NCI-H1694 treated with DMSO at 0.1 percent for 48 hours (cell line): ENCODE data around the gene MMEL1.
A peak's percentile ranks its signal among the peaks of the same experiment; 100 is the strongest.
"Not testable (repeated sequence)": the region's sequence is repeated elsewhere in the genome, so short reads cannot be mapped to it uniquely, and the experiment has no call there.

ENCODE experiments used
- DNase-seq: peaks from one replicate; lab custom pipeline; 2025; lab: John Stamatoyannopoulos, UW

MMEL1 gene

DNA sequence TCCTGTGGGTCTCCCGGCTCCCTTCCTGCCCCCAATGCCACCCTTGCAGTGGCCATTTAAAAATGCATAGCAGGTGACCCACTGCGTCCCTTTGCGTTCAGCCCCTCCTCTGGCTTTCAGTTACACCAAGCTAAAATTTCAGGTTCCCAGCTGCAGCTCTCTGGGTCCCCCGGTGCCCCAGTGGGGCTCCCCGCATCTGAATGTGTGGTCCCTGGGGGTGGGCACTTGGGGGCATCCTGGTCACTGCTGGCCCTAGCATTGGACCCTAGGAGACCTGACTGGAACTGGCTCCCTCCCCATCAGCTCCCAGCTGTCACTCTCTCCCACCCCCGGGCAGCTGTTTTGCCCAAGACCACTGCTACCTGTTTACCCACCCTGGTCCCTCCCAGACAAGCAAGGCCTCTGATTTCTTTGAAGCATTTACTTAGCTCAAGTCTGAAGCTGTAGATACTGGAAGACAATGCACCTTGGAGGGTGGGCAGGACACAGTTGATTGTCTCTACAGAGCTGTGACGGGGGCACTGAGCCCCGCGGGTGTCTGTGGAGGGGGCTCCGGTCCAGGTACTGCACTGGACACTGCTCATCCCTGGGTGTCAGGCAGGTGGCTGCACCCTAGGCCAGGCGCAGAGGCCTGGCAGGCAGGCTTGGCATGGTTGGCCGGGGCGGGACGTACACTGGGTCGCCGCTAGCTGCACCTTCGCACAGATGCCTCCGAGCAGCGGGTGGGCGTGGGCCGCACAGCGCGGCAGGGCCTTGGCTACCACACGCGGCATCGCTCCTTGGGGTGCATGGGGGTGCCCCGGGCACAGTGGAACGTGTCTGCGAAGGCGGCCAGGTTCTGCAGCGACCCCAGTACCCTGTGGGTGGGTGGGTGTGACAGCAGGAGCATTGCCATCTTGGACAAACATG, 42.3 kb downstream of the MMEL1 start:
- DNase-seq: no peak

DNA sequence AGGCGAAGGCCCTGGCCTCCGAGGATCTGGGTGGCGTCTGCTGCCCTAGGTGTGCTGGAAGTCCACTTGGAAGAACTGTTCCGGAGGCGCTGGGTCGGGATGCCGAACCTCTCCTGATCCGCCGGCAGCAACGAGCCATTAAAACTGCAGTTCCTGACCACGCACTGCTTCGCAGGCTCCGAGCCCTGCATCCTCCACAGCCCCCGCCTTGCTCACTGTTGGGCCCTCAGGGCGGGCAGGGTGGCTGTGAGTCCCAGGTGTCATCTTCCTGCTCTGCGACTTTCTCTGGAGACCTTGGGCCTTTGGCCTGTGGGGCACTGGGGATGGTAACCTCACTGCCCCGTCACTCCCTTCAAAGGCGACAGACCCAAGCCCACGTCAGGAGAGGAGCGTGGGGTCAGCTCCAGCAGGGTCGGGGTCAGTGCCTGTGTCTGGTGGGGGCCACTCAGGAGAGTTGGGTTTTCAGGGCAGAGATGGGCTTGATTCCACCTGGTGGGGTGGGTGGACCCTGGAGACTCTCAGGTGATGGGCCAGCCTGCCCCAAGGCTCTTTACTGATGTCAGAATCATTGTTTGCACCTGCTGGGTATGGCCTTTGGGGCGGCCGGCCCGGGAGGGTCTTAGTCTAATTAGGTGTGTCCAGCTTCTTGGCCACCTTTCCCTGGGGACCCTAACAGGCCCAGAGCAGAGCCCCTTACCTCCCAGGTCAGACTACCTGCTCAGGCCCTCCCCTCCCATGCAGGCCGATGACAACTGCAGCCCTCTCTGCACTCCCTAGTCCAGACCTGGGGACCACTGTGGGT, 43.2 kb downstream of the MMEL1 start:
- DNase-seq: no peak

DNA sequence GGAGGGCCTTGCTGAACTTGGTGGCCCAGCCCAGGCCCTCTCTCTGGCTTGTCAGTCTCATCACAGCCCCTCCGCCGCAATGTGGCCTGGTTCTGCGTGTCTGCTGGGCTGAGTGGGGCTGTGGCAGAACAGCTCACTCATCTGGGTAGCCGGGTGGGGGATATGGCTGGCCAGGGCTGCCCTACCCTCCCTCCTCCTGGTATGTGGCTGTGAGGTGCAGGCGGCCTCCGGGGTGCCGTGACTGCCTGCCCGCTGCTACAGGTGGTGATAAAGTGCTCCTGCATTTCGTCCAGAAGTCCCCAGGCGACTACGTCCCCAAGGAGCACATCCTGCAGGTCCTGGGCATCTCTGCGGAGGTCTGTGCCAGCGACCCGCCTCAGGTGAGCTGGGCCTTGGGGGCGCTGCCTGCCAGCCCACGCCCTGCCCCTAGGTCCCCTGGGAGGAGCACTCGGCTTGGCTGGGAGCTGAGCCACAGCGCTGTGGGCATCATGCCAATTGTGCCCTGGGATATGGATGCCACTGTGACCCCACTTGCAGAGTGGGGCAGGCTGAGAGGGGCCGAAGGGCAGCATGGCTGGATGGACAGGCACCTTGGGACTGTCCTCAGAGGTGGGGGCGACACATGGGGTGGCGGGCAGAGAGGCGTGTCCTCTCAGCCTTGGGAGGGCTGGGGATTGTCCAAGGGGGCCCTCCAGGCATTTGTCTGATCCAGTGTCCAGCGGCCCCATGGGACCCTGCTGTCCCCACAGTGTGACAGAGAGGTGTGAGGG, 44.0 kb downstream of the MMEL1 start:
- DNase-seq: no peak

DNA sequence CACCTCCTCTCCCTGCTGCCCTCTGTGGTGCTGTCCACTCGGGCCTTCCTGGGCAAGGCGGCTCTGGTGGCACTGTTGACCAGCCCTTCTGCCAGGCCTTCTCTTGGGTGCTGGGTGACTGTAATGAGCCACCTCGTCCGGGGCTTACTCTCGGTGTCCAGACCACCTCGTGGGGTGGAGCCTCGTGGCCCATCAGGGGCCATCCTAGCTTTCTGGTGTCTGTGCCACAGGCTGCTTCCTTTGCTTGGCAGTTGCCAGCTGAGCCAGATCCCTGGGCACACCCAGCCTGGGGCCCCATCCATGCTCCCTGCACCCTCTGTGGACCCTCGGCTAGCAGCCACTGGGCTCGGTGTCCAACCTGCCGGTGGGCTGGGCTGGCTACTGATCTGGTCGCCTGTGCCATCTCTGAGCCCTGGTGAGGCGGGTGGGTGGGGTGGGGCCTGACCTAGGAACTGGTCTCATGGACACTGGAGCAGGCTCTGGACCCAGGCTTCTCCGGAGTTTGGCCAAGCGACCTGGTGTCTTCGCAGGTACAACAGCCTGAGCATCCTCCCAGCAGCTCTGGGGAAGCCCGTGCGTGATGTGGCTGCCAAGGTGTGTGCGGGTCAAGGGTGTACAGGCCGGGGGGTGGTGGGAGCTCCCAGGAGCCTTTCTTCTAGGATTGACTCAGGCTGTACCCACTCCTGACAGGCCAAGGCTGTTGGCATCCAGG, 44.8 kb downstream of the MMEL1 start:
- DNase-seq: no peak

DNA sequence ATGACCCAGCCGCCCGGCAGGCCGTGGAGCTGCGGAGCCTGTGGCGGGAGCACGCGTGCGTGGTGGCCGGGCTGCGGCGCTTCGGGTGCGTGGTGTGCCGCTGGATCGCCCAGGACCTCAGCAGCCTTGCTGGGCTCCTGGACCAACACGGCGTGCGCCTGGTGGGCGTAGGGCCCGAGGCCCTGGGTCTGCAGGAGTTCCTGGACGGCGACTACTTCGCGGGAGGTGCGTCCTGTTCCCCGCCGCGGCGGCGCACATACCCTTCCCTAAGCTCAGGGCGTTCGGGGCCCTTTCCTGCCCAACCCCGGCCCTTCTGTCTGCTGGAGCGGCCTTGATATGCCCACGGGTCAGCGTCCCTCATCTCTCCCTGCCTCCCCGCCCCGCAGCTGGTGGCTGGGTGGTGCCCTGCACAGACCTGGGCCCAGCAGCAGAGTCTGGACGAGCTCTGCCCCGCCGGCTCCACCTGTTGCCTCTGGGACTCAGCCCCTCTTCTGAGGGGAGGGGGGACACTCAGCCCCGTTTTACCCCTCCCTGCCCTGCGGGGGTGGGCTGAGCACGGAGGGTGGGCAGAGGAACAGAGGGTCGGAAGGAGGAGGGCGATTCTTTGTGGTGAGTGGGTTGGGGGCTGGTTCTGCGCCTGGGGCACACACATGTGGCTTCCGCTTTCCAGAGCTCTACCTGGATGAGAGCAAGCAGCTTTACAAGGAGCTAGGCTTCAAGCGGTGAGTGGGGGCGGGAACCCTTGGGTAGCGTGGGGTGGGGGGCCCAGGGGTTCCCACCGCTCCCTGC, 45.6 kb downstream of the MMEL1 start:
- DNase-seq: no peak

DNA sequence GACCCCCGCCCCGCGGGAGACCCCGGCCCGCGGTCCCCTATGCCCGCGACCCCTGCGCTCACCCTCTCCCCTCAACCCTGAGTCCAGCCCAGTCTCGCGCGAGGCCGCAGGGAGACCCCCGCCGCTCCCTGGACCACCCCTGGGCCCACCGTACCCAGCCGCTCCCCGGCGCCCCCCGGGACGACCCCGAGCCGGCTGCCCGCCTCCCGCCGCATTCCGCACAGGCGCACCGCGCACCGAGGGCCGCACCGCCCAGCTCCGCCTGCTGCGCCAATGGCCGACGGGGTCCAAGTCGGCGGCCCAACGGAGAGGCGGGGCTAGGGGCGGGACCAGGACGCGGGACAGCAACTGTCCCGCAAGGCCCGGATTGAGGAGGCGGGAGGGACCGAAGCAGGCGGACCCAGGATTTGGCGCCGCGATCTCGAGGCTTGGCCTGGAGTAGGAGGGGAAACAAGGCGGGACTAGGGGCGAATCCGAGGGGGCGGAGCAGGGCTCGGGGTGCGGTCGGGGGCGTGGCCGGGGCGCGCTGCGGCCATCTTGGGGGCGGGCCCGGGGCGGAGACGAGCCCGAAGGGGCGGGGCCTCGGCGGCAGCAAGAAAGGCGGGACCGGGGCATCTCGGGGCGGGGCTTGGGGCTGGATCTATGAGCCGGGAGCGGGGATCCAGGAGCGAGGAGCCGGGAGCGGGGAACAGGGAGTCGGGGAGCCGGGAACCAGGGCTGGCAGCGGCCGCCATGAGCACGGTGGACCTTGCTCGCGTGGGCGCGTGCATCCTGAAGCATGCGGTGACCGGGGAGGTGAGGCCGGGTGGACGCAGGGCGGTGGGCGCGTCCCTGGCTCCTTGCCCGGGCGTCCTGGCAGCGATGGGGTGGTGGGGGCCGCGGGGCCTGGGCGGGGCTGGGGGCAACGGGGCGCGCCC, 46.4 kb downstream of the MMEL1 start, which contains the start of gene PRXL2B:
Gene PRXL2B (plus strand): TSS at position 624 of the 917 bp plus-strand sequence. CDS start 109 bp downstream, at position 733.
- DNase-seq: peak; percentile 87

DNA sequence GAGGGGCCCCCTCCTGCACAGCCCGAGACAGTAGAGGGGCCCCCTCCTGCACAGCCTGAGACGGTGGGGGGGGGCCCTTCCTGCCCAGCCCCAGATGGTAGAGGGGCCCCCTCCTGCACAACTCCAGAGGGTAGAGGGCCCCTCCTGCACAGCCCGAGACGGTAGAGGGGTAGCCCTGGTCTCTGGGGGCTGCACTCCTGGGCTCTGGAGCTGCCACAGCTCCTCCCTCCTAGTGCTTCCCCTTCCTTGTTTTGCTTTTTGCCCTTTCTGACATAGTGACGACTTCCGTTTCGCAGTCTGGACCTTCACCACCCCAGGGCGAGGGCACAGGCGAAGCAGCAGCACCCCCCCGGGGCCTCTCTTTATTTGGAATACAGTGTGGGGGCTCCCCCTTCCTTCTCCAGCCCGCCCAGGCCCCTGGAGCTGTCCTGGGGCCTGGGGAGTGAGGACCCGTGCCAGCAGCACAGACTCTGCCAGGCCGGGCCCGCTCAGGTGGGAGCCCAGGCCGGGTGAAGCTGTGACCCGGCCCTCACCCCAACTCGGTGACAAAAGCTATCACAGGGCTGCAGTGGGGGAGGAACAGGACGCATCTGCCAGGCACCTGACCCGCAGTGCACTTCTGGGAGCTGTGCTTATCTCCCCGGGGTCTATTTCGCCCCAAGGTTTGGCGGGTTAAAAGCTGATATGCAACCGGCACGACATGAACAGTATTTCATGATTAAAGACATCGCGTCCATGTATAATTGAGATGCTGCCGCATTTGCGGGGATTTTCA, 47.3 kb downstream of the MMEL1 start:
- DNase-seq: peak; percentile 7

DNA sequence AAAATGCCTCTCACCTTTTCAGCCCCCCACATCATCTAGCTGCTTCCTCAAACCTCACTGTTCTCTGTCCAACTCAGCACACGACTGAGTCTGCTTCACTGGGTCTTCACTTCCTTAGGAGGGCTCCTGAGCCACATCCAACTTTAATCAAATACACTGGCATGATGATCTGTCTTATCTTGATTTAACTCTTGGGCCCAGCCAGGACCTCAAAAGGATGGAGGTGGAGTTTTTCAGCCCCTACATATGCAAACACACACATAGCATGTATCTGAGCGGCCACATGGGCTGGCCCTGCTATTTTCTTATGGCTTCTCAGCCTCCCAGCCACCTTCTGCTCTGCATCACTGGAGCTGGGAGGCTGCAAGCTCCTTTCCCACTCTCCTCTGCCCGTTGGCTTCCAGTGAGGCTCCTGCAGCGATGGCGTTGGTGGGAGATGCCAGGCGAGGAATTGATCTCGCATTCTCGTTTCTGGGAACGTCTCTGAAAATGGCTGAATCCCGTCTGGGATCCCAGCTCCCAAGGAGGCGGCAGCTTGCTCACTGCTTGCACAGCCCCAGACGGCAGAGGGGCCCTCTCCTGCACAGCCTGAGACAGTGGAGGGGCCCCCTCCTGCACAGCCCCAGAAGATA, 48.0 kb downstream of the MMEL1 start:
- no peak for DNase-seq

DNA sequence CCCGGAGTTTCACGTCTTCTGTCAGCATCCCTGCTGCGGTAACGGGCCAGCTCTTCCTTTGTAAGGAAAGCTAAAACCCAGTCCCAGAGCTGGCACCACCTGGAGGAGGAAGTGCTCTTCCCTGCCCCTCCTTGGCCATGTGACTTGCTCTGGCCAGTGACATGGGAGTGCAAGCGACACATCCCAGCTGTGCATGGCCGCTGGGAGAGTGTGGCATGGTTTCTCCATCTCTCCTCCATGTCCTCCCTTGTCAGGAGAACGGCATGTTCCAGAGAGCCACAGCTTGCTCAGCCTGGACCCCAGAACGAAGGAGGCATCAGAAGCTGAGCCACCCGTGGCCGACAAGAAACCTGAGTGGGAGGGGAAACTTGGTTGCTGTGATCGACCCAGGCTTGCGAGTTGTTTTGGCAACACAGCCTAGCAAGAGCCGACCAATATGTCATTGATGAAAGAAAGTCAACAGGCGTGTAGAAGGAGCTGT, 48.9 kb downstream of the MMEL1 start:
- DNase-seq: no peak

DNA sequence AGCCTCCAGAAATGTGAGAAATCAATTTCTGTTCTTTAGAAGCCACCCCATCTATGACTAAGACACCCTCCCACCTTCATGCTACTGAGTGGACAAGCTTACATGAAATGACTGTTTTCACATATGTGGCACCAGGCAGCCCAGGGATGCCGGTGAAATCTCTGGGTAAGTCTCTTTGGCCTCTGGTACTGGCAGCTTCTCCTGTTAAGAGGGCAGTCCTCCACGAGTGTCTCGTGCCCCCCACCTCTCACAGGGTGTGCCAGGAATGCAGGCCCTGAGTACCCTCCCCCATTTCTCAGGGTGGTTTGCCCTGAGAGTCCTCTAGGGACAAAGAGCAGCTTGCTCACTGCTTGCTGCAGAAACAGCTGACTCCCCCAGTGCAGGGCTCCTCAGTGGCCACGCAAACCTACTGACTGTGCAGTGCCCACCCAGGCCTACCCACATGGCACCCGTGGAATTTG, 49.5 kb downstream of the MMEL1 start:
- DNase-seq: no peak

DNA sequence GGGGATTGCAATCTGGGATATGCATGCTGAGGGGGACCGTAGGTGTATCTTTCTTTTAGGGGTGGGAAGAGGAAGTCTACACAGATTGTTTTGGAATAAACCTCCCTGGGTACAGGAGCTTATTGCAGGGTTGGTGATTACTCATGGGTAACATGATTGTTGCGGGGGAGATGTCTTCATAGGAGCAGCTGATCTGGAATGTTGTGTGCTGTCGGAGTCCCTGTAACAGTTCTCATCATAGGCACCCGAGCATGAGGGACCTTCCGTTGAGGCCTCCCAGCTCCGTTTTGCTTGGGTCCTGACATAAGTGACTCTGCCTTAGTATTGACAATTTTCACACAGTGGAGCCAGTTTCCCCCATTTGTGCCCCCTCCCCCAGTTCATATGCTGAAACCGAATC, 50.4 kb downstream of the MMEL1 start:
- no peak for DNase-seq

DNA sequence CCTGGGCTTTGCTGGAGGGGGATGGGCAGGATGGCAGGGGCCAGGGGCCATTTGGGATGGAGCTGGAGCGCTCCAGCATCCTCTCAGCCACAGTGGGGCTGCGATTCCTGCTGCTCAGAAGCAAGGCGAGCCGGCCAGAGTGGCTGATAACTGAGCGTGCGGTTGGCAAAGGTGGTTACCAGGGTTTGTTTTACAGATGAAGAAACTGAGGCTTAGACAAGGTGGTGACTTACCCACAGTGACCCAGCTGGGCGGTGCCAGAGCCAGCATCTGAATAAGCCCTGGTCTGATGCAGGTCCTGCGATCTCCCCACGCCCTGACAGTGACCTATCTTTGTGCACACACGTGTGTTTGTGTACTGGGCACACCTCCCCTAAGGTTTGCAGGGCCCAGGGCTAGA, 52.1 kb downstream of the MMEL1 start:
- no peak for DNase-seq

DNA sequence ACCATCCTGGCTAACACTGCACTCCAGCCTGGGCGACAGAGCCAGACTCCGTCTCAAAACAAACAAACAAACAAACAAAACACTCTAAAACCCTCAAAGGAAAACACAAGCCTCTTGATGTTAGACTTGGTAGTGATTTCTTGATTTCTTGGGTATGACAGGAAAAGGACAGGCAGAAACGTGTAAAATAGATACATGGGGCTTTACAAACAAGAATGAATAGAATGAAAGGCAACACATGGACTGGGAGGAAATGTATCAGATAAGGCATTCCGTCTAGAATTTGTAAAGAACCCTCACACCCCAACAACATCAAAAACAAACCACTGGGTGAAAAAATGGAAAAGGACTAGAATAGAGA, 54.1 kb downstream of the MMEL1 start:
- DNase-seq: no peak

DNA sequence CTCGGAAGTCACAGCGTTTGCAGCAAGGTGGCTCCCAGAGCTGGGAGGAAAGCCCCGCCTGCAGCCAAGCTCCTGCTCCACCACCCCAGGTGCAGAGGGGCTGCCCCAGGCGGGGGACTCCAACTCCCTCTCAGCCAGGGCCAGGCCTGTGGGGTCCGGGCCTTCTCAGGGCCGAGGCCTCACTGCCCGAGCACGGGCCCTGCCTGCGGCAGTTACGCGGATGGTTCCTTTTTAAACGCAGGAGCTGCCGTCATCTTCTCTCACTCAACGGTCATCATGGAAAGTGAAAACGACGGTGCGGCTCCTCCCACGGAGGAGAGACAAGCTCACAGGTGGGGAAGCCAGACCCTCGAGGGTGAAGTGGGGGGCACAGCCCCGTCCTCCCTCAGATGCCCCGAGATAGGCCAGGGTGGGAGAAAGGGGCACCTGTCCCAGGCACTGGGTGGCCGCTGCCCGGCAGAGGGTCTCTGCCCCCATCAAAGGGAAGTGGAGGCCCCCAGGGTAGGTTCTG, 55.2 kb downstream of the MMEL1 start:
- DNase-seq: not testable (repeated sequence)

DNA sequence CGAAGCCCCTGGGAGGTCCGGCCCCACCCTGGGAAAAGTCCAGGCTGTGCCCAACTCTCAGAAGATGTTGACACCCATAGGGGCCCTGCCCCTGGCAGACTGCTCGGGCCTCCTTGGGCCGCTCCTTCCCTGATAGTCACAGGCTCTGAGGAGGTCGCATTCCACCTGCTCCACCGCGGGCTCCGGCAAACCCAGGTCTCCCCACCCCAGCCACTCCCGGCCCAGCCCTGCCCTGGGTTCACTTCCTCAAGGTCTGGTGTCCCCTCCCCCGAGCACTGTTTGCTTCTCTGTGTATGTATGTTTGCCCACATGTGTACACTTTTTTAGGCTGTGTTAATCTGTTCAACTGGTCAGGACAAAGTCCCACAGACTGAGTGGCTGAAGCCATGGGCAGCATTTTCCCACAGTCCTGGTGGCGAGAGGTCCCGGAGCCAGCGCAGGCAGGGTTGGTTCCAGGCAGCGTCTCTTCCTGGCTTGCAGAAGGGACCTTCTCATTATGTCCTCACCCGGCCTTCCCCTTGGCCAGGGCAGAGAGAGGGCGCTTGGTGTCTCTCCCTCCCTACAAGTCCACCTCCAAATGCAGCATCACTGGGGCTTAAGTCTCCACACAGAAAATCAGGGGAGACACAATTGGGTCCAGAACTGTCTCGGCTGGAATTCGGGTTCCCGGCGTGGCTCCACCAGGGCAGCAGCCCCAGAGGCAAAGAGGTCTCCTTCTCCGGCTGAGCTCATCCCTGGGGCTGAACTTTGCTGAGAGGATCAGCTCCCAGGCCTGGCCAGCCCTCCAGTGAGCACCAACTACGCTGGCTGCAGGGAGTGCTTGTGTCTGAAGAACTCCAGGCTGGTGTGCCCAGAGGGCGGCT, 56.8 kb downstream of the MMEL1 start:
- DNase-seq: no peak

DNA sequence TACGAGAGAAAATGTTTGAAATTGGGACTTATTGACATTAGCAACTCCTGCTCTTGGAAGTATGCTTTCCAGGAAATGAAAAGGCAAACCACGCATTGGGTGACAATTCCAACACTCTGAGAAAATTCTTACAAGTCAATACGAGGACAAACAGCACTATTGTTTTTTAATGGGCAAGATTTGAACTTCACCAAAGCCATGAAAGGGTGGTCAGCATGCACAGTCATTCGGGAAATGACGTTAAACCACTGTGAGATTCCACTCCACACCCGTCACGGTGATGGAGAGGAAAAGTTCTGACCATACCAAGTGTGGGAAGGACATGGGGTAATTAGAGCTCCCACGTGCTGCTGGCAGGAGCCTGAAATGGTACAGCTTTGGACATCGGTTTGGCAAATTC, 58.5 kb downstream of the MMEL1 start:
- DNase-seq: no peak
